Vagina (tissue), 2 donors: ENCODE data around the gene RPS3A.

Experiments
- POLR2A ChIP-seq, 2 donors: fragments of 450-650 bp; IDR thresholded peaks; one replicate each; pipeline ENCODE4 v1.6.1; 2017; ENCODE audit warnings: antibody characterized with exemption in 2 of 2, mild to moderate bottlenecking in 2 of 2, moderate library complexity in 2 of 2
- TF ChIP-seq, protein P1 (sequence below), 3 experiments: fragments of 450-650 bp in 2 of 3; fragments of 200-600 bp in 1 of 3; sonication (generic) in 1 of 3; IDR thresholded peaks; one replicate each; pipeline ENCODE4 v1.5.1; 2017 to 2019; ENCODE audit warnings: antibody characterized with exemption in 3 of 3, mild to moderate bottlenecking in 2 of 3, moderate library complexity in 2 of 3

GRCh38 chr4:151144329-151145072 is 45.1 kb downstream of the RPS3A start:
- TF ChIP-seq POLR2A (IDR thresholded peaks at IDR 0.05) = no peak
- TF ChIP-seq, protein P1, sequence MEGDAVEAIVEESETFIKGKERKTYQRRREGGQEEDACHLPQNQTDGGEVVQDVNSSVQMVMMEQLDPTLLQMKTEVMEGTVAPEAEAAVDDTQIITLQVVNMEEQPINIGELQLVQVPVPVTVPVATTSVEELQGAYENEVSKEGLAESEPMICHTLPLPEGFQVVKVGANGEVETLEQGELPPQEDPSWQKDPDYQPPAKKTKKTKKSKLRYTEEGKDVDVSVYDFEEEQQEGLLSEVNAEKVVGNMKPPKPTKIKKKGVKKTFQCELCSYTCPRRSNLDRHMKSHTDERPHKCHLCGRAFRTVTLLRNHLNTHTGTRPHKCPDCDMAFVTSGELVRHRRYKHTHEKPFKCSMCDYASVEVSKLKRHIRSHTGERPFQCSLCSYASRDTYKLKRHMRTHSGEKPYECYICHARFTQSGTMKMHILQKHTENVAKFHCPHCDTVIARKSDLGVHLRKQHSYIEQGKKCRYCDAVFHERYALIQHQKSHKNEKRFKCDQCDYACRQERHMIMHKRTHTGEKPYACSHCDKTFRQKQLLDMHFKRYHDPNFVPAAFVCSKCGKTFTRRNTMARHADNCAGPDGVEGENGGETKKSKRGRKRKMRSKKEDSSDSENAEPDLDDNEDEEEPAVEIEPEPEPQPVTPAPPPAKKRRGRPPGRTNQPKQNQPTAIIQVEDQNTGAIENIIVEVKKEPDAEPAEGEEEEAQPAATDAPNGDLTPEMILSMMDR (IDR thresholded peaks at IDR 0.05) = no peak
